Stomach (tissue), 4 donors: ENCODE results near the gene EFR3B.

Source experiments
- CTCF ChIP-seq, 7 experiments: fragments of 450-650 bp in 4 of 7; fragments of 200-600 bp in 3 of 7; sonication (generic) in 3 of 7; IDR thresholded peaks; one replicate each; pipeline ENCODE4 v1.5.1; 2016 to 2019; ENCODE audit warnings: antibody characterized with exemption in 7 of 7, control low read depth in 2 of 7, mild to moderate bottlenecking in 1 of 7
- POLR2A ChIP-seq, 4 donors: fragments of 450-650 bp; IDR thresholded peaks; one replicate each; pipeline ENCODE4 v1.6.1; 2016; ENCODE audit warnings: antibody characterized with exemption in 4 of 4, control low read depth in 2 of 4, mild to moderate bottlenecking in 1 of 4, moderate library complexity in 1 of 4

- TF ChIP-seq CTCF (IDR thresholded peaks at IDR 0.05) (no peak), POLR2A (IDR thresholded peaks at IDR 0.05) (no peak)
Measured at GRCh38 chr2:25161055-25161781, 119.3 kb downstream of the EFR3B start.
